ENCODE measurements around the gene TRIL.

Gene TRIL

DNA sequence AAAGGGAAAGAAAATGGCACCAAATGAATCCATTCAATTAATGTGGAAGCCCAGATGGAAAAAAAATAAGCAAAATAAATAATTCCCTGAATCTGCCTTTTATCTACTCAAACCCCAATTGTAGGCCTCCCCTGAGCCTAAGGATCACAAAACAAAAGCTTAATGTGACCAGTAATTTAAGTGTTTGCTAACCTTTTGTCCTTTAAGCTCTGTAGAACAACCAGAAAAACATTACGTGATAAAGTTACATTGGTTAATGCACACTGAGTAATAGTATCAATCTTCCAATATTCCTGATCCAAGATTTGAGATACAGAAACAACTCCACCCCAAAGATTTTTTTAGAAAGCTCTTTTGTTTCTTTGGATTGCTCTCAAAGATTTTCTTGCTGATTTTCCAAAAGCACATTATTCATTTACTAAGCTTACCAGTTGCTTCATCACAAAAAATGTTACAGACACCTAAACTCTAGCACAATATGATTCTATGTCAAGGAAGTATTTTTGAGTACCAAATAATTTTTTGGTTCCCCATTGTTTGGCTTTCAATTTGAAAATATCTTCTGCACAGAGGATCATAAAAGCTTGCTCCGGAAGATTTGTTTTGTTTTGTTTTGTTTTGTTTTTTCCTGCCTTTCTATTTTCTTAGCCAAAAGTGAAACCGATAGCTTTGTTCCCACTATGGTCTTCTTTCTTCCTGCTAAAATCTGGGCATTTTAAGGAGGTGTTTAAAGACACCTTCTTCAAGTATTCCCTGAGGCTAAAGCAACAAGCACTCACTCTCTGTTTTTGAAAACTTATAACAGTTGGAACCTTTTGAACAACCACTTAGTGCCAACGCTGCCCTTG is 54.2 kb downstream of the TRIL start:
- no peak for TF ChIP-seq CTCF (IDR thresholded peaks at IDR 0.05)
- Histone ChIP-seq H3K27ac (no peak overlapping the region), H3K4me3 (no peak overlapping the region), H3K27me3 (peaks cover 0 to 10% of the 10 kb centered on the region in 2 donors), H3K4me1 (peaks cover 0 to 7% (median 0%) of the 10 kb centered on the region in 4 donors), H3K9me3 (no peaks in the 10 kb centered on the region), H3K36me3 (no peaks in the 10 kb centered on the region)
- intact Hi-C loops (cut with DNase I; ENCODE audit: low total_unique reads), result no loop called here
- DNase-seq, result no peak

Measured in tibial artery (tissue), 4 donors.